ENCODE data around the gene NCAPH2.

The NCAPH2 gene

DNA sequence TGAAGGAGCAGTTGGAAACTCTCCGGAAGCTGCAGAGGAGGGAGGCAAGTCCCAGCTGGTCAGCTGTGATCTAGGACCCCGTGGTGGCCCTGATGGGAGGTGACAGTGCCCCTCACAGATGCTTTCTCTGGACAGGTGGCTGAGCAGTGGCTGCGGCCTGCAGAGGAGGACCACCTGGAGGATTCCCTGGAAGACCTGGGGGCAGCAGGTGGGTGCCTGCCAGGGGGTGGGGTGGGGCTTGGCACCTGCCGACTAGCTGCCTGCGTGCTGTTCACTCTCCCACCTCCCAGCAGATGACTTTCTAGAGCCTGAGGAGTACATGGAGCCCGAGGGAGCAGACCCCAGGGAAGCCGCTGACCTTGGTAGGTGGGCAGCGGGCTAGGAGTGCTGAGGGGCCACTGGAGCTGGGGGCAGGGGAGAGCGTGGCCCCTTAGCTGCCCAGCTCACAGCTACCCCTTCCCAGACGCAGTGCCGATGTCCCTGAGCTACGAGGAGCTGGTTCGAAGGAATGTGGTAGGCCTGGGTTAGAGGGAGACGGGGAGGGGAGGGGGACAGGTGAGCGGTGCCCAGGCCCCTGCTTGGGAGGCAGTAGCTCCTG lies 14.3 kb downstream of the NCAPH2 start:
- peak overlapping the region; percentile 97 for H3K27ac ChIP-seq
- ChIA-PET CTCF (no interaction called here), POLR2A (ENCODE audit: low non-redundant PET) (no interaction called here)
- no peak for DNase-seq (ENCODE audit: low spot score)
- TF ChIP-seq, protein P1, sequence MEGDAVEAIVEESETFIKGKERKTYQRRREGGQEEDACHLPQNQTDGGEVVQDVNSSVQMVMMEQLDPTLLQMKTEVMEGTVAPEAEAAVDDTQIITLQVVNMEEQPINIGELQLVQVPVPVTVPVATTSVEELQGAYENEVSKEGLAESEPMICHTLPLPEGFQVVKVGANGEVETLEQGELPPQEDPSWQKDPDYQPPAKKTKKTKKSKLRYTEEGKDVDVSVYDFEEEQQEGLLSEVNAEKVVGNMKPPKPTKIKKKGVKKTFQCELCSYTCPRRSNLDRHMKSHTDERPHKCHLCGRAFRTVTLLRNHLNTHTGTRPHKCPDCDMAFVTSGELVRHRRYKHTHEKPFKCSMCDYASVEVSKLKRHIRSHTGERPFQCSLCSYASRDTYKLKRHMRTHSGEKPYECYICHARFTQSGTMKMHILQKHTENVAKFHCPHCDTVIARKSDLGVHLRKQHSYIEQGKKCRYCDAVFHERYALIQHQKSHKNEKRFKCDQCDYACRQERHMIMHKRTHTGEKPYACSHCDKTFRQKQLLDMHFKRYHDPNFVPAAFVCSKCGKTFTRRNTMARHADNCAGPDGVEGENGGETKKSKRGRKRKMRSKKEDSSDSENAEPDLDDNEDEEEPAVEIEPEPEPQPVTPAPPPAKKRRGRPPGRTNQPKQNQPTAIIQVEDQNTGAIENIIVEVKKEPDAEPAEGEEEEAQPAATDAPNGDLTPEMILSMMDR (conservative IDR thresholded peaks at IDR 0.05; ENCODE audit: low read depth) = no peak

DNA sequence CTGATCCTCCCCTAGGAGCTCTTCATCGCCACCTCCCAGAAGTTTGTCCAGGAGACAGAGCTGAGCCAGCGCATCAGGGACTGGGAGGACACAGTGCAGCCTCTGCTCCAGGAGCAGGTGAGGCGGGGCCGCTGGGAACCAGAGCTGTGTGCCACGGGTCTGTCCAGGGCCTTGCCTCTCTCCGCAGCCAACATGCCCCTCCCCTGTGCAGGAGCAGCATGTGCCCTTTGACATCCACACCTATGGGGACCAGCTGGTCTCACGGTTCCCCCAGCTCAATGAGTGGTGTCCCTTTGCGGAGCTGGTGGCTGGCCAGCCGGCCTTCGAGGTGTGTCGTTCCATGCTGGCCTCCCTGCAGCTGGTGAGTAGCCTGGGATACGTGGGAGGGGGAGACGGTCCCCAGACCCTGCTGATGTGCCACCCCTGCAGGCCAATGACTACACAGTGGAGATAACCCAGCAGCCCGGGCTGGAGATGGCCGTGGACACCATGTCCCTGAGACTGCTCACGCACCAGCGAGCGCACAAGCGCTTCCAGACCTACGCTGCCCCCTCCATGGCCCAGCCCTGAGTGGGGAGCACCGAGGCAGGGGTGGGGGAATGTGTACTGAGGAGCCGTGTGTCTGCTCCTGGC lies 14.9 kb downstream of the NCAPH2 start:
- DNase-seq (ENCODE audit: low spot score) = no peak
- POLR2A ChIA-PET (ENCODE audit: low non-redundant PET) = no interaction called here
- TF ChIP-seq, protein P1 (conservative IDR thresholded peaks at IDR 0.05; ENCODE audit: low read depth) = no peak
- H3K27ac ChIP-seq = peak overlapping the region; percentile 97
- CTCF ChIA-PET = no interaction called here

DNA sequence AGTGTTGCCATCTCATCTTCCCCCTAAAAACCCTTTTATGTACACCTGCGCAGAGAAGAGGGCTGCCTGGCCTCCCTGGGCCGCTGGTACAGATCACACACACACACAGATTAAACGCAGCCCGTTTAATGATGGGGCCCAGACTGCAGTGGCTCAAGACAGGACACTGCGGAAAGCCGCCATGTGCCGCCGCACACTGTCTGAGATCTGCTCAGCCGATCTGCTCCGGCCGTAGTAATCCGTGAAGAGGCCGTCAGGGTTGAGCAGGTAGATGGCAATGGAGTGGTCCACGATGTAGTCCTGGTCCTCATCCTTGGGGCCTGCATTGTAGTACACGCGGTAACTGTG lies 15.4 kb downstream of the NCAPH2 start:
- CTCF ChIA-PET = no interaction called here
- POLR2A ChIA-PET (ENCODE audit: low non-redundant PET) = no interaction called here
- H3K27ac ChIP-seq = peak overlapping the region; percentile 97
- TF ChIP-seq, protein P1 (conservative IDR thresholded peaks at IDR 0.05; ENCODE audit: low read depth) = no peak
- no peak for DNase-seq (ENCODE audit: low spot score)

DNA sequence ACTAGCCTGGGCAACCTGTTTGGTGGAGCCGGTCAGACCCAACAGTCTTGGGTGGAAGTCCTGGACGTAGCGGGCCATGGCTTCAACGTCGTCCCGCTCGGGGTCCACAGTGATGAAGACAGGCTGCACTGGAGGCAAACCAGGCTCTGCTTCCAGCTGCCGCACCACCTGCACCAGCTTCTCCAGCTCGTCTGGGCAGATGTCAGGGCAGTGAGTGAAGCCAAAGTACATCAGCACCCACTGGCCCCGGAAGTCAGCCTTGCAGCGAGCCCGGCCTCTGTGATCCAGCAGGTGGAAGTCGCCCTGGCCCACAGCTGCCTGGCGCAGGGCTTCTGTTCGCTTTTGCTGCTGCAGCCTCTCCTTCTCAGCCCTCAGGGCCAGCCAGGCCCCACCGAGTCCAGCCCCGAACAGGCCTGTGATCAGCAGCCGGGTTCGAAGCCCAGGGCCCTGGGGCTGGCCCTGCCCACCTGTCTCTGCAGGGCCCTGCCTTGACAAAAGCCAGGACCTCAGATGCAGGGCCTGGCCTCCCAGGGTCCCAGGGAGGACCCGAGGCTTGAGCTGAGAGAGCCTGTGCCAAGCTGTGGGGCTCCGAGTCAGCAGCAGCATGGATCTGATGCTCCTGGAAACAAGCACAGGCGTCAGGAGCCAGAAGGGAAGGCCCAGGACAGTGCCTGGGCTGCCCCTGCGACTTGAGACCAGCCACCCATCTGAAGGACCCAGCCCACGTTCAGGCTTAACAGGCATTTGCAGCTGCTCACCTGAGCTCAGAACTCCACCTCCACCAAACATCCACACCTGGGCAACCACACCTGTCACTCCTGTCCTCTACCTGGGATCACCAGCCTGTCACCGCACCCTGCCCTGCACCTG lies 16.0 kb downstream of the NCAPH2 start:
- DNase-seq (ENCODE audit: low spot score) = no peak
- TF ChIP-seq, protein P1 (conservative IDR thresholded peaks at IDR 0.05; ENCODE audit: low read depth) = no peak
- CTCF ChIA-PET = no interaction called here
- peak overlapping the region; percentile 97 for H3K27ac ChIP-seq
- POLR2A ChIA-PET (ENCODE audit: low non-redundant PET) = no interaction called here

DNA sequence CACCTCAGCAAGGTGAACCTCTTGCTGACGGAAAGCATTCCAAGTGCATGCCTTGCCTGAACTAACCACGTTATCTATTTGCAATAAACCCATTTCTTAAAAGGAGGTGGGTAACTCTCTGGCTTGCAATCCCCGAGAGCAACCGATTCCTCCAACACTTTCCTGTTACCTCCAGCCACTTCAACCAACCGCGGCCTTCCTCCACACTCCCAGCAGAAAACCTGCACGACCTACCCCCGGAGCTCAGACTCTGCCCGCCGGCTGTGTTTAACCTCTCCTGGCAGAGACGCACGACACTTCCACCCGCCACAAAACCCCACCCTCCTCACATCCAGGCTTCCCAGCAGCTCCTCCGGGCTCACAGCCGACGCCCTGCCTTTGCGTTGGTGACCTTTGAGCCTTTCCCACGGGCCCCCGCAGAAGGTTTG lies 16.7 kb downstream of the NCAPH2 start:
- ChIA-PET POLR2A (ENCODE audit: low non-redundant PET) (no interaction called here), CTCF (no interaction called here)
- H3K27ac ChIP-seq = peak overlapping the region; percentile 97
- DNase-seq (ENCODE audit: low spot score) = no peak
- TF ChIP-seq, protein P1 (conservative IDR thresholded peaks at IDR 0.05; ENCODE audit: low read depth) = no peak

DNA sequence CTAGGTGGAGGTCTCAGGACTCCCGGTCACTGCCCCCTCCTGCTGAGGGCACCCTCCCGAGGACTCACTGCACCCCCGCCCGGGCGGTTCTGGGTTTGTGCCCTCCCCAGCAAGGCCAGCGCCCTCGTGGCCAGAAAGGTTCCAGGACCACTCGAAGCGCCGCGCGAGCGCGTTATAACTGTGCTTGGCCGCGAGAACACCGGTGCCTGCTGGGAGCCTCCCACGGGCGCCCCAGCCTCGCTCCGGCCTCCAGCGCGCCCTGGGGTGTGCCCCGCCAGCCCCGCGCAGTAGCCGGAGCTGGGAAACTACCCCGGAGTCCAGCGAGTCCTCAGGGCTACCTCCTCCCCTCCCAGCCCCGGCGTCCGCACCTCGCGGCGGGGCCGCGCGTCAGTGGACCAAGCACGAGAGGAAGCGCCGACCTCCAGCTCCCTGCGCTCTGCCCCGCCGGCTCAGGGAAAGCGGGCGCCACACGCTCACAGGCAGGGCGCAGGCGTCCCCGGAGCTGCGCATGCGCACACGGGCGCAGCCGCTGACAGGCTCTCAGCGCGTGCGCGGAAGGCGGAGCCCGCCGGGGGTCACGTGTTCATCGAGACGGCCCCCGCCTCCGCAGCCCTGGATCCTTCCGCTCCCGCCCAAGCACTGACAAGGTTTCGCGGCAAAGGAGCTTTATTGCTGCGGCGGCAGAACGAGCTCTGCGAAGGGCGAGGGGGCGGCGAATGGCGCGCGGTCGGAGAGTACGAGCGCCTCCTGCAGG lies 17.3 kb downstream of the NCAPH2 start, which contains the start of gene SCO2:
Gene SCO2 (minus strand): TSS at position 495 of the 754 bp plus-strand sequence. CDS start 1,187 bp downstream, outside the sequence.
- TF ChIP-seq, protein P1 (conservative IDR thresholded peaks at IDR 0.05; ENCODE audit: low read depth) = no peak
- peak; percentile 95 for DNase-seq (ENCODE audit: low spot score)
- ChIA-PET CTCF (interaction anchor here (0.5 to 1.4 kb wide), 7 partner anchors 19 to 96 kb away, joined by 3 to 5 read pairs (median 3); partner anchors contain the start of gene SYCE3), POLR2A (ENCODE audit: low non-redundant PET) (interaction anchor here (0.6 to 1.5 kb wide), 3 partner anchors 18 to 171 kb away, joined by 3 to 7 read pairs (median 5); partner anchors contain the start of genes LMF2, NCAPH2 and SYCE3)
- H3K27ac ChIP-seq = peak within 1 kb of the TSS; percentile 97

All from RWPE1 (cell line).